ENCODE measurements around the gene FOXF2.

Gene FOXF2

GRCh38 chr6:1416820-1417219, 27.4 kb downstream of the FOXF2 start:
- DNase-seq (ENCODE audit: low spot score), result no peak

GRCh38 chr6:1417718-1418117, 28.3 kb downstream of the FOXF2 start:
- no peak for TF ChIP-seq CTCF (IDR thresholded peaks at IDR 0.05; ENCODE audit: borderline replicate concordance, control extremely low read depth, extremely low read depth, insufficient read depth, missing control alignments)
- in situ Hi-C loops (cut with MboI; ENCODE audit: low sequenced_read_pairs, unreplicated experiment), result no loop called here
- DNase-seq (ENCODE audit: low spot score), result no peak

More at GRCh38 chr6:1416820-1417219, 27.4 kb downstream of the FOXF2 start:
- TF ChIP-seq CTCF (IDR thresholded peaks at IDR 0.05; ENCODE audit: borderline replicate concordance, control extremely low read depth, extremely low read depth, insufficient read depth, missing control alignments), result no peak
- in situ Hi-C loops (cut with MboI; ENCODE audit: low sequenced_read_pairs, unreplicated experiment), result no loop called here

- in situ Hi-C loops (cut with MboI; ENCODE audit: low sequenced_read_pairs, unreplicated experiment), result no loop called here
Observed at GRCh38 chr6:1418471-1419191, 29.3 kb downstream of the FOXF2 start.

GRCh38 chr6:1420382-1420781, 31.0 kb downstream of the FOXF2 start:
- no peak for DNase-seq (ENCODE audit: low spot score)
- TF ChIP-seq CTCF (IDR thresholded peaks at IDR 0.05; ENCODE audit: borderline replicate concordance, control extremely low read depth, extremely low read depth, insufficient read depth, missing control alignments), result no peak
- in situ Hi-C loops (cut with MboI; ENCODE audit: low sequenced_read_pairs, unreplicated experiment), result no loop called here

More at GRCh38 chr6:1418471-1419191, 29.3 kb downstream of the FOXF2 start:
- DNase-seq (ENCODE audit: low spot score), result no peak
- no peak for TF ChIP-seq CTCF (IDR thresholded peaks at IDR 0.05; ENCODE audit: borderline replicate concordance, control extremely low read depth, extremely low read depth, insufficient read depth, missing control alignments)

- TF ChIP-seq CTCF (IDR thresholded peaks at IDR 0.05; ENCODE audit: borderline replicate concordance, control extremely low read depth, extremely low read depth, insufficient read depth, missing control alignments), result no peak
Observed at GRCh38 chr6:1422290-1422689, 32.9 kb downstream of the FOXF2 start.

GRCh38 chr6:1423578-1423977, 34.2 kb downstream of the FOXF2 start:
- TF ChIP-seq CTCF (IDR thresholded peaks at IDR 0.05; ENCODE audit: borderline replicate concordance, control extremely low read depth, extremely low read depth, insufficient read depth, missing control alignments), result no peak
- no peak for DNase-seq (ENCODE audit: low spot score)
- in situ Hi-C loops (cut with MboI; ENCODE audit: low sequenced_read_pairs, unreplicated experiment), result no loop called here

More at GRCh38 chr6:1422290-1422689, 32.9 kb downstream of the FOXF2 start:
- DNase-seq (ENCODE audit: low spot score), result no peak
- in situ Hi-C loops (cut with MboI; ENCODE audit: low sequenced_read_pairs, unreplicated experiment), result no loop called here
